ENCODE data around the gene MISP3. TPM values are rescaled to one million over a fixed set of nuclear protein-coding genes. Genes with fewer than 3 reads are reported as not detected.

Gene MISP3
- total RNA-seq, 2 donors from 2014 or later, result 1.7 to 2.7 TPM

GRCh38 chr19:14107581-14108461 is 35.2 kb downstream of the MISP3 start:
- H3K36me3 ChIP-seq, result peaks cover 15% of the 10 kb centered on the region
- H3K27ac ChIP-seq, result peak overlapping the region; percentile 88 to 91
- H3K9me3 ChIP-seq, result no peaks in the 10 kb centered on the region
- no peaks in the 10 kb centered on the region for H3K27me3 ChIP-seq (replicated peaks; ENCODE audit: insufficient read depth)
- peak overlapping the region; percentile 37 for H3K4me3 ChIP-seq
- no peak for TF ChIP-seq CTCF (IDR thresholded peaks at IDR 0.05)
- H3K4me1 ChIP-seq (ENCODE audit: control insufficient read depth in 1 of 2, low read depth in 2 of 2), result peaks cover 27 to 60% of the 10 kb centered on the region in 2 donors
- no peak for DNase-seq (ENCODE audit: low spot score)
- ATAC-seq (ENCODE audit: insufficient number of reproducible peaks, low FRiP score, low read depth), result peak; percentile 76

GRCh38 chr19:14110650-14111049 is 38.1 kb downstream of the MISP3 start:
- no peak for TF ChIP-seq CTCF (IDR thresholded peaks at IDR 0.05)
- ATAC-seq (ENCODE audit: insufficient number of reproducible peaks, low FRiP score, low read depth) (no peak), DNase-seq (ENCODE audit: low spot score) (no peak)
- Histone ChIP-seq H3K9me3 (no peaks in the 10 kb centered on the region), H3K36me3 (peaks cover 7% of the 10 kb centered on the region), H3K27ac (peak overlapping the region; percentile 20 to 30), H3K4me3 (no peak overlapping the region), H3K4me1 (ENCODE audit: control insufficient read depth in 1 of 2, low read depth in 2 of 2) (peaks cover 50 to 88% of the 10 kb centered on the region in 2 donors), H3K27me3 (replicated peaks; ENCODE audit: insufficient read depth) (no peaks in the 10 kb centered on the region)

- ATAC-seq (ENCODE audit: insufficient number of reproducible peaks, low FRiP score, low read depth), result no peak
- Histone ChIP-seq H3K27ac (peak overlapping the region; percentile 20 to 94), H3K27me3 (replicated peaks; ENCODE audit: insufficient read depth) (no peaks in the 10 kb centered on the region), H3K9me3 (no peaks in the 10 kb centered on the region), H3K4me1 (ENCODE audit: control insufficient read depth in 1 of 2, low read depth in 2 of 2) (peaks cover 58 to 96% of the 10 kb centered on the region in 2 donors), H3K36me3 (no peaks in the 10 kb centered on the region), H3K4me3 (no peak overlapping the region)
- TF ChIP-seq CTCF (IDR thresholded peaks at IDR 0.05), result no peak
- no peak for DNase-seq (ENCODE audit: low spot score)
These were observed 38.9 kb downstream of the MISP3 start for GRCh38 chr19:14111486-14111885.

- no peaks in the 10 kb centered on the region for H3K9me3 ChIP-seq
- no peaks in the 10 kb centered on the region for H3K27me3 ChIP-seq (replicated peaks; ENCODE audit: insufficient read depth)
- peak overlapping the region; percentile 90 to 94 for H3K27ac ChIP-seq
- peak overlapping the region; percentile 58 for H3K4me3 ChIP-seq
- ATAC-seq (ENCODE audit: insufficient number of reproducible peaks, low FRiP score, low read depth), result no peak
- peaks cover 59 to 90% of the 10 kb centered on the region in 2 donors for H3K4me1 ChIP-seq (ENCODE audit: control insufficient read depth in 1 of 2, low read depth in 2 of 2)
- no peaks in the 10 kb centered on the region for H3K36me3 ChIP-seq
- TF ChIP-seq CTCF (IDR thresholded peaks at IDR 0.05), result no peak
- no peak for DNase-seq (ENCODE audit: low spot score)
These were observed 39.6 kb downstream of the MISP3 start for GRCh38 chr19:14112051-14112808.

GRCh38 chr19:14112809-14113385 is 40.3 kb downstream of the MISP3 start:
- Histone ChIP-seq H3K27me3 (replicated peaks; ENCODE audit: insufficient read depth) (no peaks in the 10 kb centered on the region), H3K27ac (peak overlapping the region; percentile 90 to 94), H3K4me3 (peak overlapping the region; percentile 58), H3K36me3 (no peaks in the 10 kb centered on the region), H3K4me1 (ENCODE audit: control insufficient read depth in 1 of 2, low read depth in 2 of 2) (peaks cover 55 to 84% of the 10 kb centered on the region in 2 donors), H3K9me3 (no peaks in the 10 kb centered on the region)
- TF ChIP-seq CTCF (IDR thresholded peaks at IDR 0.05), result no peak
- DNase-seq (ENCODE audit: low spot score), result no peak
- ATAC-seq (ENCODE audit: insufficient number of reproducible peaks, low FRiP score, low read depth), result no peak
